Brain microvascular endothelial cell (primary cell): ENCODE results near the gene GOLGA3.

ENCODE experiments used
- DNase-seq: peaks from one replicate; pipeline ENCODE4 v3.0.0-alpha.2; 2020
- H3K27ac ChIP-seq: fragments of 250-450 bp; sonication (Bioruptor Pico); 2 replicates; pipeline ENCODE4 v1.5.1; 2020; ENCODE audit warnings: mild to moderate bottlenecking, moderate library complexity
- H3K27me3 ChIP-seq: fragments of 250-450 bp; sonication (Bioruptor Pico); replicated peaks from 2 replicates; pipeline ENCODE4 v1.5.1; 2020; ENCODE audit warnings: mild to moderate bottlenecking
- H3K36me3 ChIP-seq: fragments of 250-450 bp; sonication (Bioruptor Pico); replicated peaks from 2 replicates; pipeline ENCODE4 v1.5.1; 2020; ENCODE audit warnings: mild to moderate bottlenecking
- H3K4me3 ChIP-seq: 2 replicates; pipeline ENCODE4 v1.5.1; 2011; ENCODE audit warnings: low read depth, mild to moderate bottlenecking, control low read depth, low read length, moderate library complexity
- in situ Hi-C: cut with HindIII; loops from 2 replicates; pipeline ENCODE4 v1.10.0; 2017; ENCODE audit warnings: low sequenced_read_pairs, low pct_ligation_motif_present
- TF ChIP-seq, protein P1 (sequence below): IDR thresholded peaks from 2 replicates; pipeline ENCODE4 v1.5.1; 2011; ENCODE audit warnings: low read depth, mild to moderate bottlenecking, moderate library complexity, low read length, control low read depth, inconsistent platforms; ENCODE audit errors: missing control alignments

The GOLGA3 gene

DNA sequence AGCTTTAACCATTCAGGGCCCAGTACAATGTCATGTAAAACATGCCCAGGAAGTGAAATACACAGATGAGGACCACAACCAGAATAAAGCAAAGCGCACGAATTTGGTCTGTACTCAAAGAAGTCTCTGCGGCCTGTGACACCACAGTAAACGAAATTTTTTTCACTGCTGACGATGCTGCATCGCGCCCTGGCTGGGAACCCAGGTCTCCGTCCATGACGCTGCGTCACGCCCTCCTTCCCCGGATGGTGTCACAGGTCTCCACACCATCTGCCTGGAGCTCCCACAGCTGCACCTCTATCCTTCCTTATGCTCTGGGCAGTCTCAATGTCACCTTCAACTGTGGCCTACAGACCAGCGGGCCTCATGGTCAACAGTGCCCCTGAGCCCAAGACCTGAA lies 84.8 kb downstream of the GOLGA3 start:
- Histone ChIP-seq H3K27me3 (no peaks in the 10 kb centered on the region), H3K36me3 (peaks cover 94% of the 10 kb centered on the region), H3K27ac (no peak overlapping the region), H3K4me3 (no peak overlapping the region)
- no peak for DNase-seq
- TF ChIP-seq, protein P1, sequence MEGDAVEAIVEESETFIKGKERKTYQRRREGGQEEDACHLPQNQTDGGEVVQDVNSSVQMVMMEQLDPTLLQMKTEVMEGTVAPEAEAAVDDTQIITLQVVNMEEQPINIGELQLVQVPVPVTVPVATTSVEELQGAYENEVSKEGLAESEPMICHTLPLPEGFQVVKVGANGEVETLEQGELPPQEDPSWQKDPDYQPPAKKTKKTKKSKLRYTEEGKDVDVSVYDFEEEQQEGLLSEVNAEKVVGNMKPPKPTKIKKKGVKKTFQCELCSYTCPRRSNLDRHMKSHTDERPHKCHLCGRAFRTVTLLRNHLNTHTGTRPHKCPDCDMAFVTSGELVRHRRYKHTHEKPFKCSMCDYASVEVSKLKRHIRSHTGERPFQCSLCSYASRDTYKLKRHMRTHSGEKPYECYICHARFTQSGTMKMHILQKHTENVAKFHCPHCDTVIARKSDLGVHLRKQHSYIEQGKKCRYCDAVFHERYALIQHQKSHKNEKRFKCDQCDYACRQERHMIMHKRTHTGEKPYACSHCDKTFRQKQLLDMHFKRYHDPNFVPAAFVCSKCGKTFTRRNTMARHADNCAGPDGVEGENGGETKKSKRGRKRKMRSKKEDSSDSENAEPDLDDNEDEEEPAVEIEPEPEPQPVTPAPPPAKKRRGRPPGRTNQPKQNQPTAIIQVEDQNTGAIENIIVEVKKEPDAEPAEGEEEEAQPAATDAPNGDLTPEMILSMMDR = no peak
- in situ Hi-C loops = no loop called here

DNA sequence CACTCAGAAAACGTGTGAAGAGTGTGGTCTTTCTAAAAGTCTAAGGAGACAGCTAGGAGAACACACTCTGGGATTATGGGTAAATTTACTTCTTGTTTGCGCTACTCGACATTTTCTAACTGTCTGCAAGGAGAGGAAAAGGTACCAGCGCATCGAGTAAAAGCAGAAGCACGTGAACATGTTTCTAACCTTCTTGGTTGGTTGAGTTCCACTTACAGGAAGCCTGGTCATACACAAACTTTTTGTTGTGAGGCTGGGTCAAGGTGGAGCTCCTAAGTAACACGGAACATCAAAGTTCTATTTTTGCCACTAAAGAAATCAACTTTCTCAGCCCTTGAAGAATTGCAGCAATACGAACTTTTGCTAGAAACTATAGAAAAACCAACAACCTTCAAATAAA lies 87.0 kb downstream of the GOLGA3 start:
- H3K27ac ChIP-seq = no peak overlapping the region
- no peaks in the 10 kb centered on the region for H3K27me3 ChIP-seq
- no peak for DNase-seq
- in situ Hi-C loops = no loop called here
- TF ChIP-seq, protein P1 = no peak
- no peak overlapping the region for H3K4me3 ChIP-seq
- H3K36me3 ChIP-seq = peaks cover 96% of the 10 kb centered on the region

DNA sequence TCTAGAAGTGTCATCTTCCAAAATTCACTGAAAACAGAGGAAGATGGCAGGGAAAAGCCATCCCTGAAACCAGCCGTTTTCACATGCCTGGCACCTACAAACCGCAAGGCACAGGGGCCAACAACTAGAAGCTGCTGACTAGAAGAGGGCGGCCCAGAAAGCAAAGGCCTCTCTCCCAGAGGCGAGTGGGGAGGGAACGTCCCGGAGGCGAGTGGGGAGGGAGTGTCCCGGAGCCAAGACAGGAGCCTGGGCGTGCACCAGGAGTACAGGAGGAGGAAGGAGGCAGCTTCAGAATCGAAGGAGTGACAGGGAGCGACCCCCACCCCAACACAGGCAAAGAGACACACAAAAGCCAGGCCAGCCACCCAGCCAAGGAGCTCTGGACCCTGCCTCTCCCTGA lies 88.0 kb downstream of the GOLGA3 start:
- Histone ChIP-seq H3K4me3 (no peak overlapping the region), H3K27me3 (no peaks in the 10 kb centered on the region), H3K36me3 (peaks cover 97% of the 10 kb centered on the region), H3K27ac (no peak overlapping the region)
- no peak for DNase-seq
- in situ Hi-C loops = no loop called here
- TF ChIP-seq, protein P1 = no peak

DNA sequence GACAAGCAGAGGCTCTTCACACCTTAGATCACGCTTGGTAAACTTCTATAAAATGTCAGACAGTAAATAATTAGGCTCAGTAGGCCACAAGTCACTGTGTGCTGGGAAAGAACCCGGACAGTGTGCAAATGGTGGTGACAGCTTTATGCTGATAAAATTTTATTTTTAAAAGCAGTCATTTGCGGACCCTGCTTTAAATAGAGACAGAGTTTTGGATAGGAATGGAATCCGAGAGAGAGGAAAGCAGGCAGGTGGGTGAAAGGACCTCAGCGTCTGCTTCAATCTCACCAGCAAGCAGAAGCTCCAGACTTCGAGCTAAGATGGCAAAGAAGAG lies 88.4 kb downstream of the GOLGA3 start:
- Histone ChIP-seq H3K4me3 (no peak overlapping the region), H3K27me3 (no peaks in the 10 kb centered on the region), H3K36me3 (peaks cover 97% of the 10 kb centered on the region), H3K27ac (no peak overlapping the region)
- DNase-seq = no peak
- in situ Hi-C loops = no loop called here
- TF ChIP-seq, protein P1 = no peak

DNA sequence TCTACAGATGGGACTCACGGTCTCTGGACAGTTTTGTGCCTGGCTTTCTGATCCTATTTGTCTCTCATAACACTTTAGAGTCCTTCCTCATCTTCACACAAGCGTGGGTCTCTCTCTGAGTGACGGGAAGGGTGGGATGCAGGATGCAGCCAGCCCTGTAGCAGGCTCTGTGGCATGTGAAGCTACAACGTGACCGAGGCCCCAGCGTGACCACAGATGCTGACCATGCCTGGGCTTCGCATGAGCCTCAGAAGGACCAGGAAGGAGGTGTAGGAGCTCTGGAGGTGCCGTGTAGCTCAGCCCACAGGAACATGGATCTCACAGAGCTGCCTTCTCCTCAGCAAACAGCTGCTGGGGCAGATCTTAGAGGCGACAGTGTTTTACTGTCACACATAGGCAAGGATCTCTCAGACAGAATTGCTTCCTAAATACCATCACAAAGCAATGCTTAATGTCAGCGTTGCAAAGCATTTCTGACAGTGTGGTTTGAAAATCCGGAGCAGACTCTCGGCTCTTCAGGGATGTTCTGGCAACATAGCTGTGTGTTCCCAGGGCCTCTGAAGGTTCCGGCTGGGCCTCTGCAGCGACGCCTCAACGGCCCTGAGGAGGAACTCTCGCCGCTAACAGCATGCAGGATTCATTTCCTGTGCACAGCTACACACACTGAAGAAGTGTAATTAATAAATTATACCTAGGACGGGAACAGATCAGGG lies 88.9 kb downstream of the GOLGA3 start:
- H3K27me3 ChIP-seq = no peaks in the 10 kb centered on the region
- no peak for DNase-seq
- in situ Hi-C loops = no loop called here
- TF ChIP-seq, protein P1 = no peak
- peaks cover 97% of the 10 kb centered on the region for H3K36me3 ChIP-seq
- no peak overlapping the region for H3K4me3 ChIP-seq
- H3K27ac ChIP-seq = no peak overlapping the region

DNA sequence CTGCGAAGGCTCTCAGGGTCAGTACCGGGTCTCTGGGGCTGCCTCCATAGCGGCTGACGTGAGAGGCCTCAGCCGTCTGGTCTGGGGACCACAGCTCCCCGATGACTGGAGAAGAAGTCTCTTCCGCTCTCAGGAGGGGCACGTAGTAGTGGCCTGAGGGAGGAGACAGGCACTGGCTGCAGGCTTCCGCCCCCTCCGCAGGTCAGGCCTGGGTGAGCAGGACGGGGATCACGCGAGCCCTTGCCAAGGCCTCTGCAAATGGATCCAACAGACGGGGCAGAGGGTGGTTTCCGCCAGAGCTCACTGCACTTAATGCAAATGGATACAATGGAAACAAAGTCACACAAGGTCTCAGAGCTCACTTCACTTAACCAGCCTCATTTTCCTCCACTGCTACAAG lies 91.8 kb downstream of the GOLGA3 start:
- no peak overlapping the region for H3K4me3 ChIP-seq
- no peaks in the 10 kb centered on the region for H3K27me3 ChIP-seq
- in situ Hi-C loops = no loop called here
- no peak for DNase-seq
- no peak overlapping the region for H3K27ac ChIP-seq
- peaks cover 84% of the 10 kb centered on the region for H3K36me3 ChIP-seq
- TF ChIP-seq, protein P1 = no peak
